GM12801 (cell line): Measurements from ENCODE around the gene WARS2.

Experiments
- TF ChIP-seq, protein P1 (sequence below): IDR thresholded peaks from one replicate; pipeline ENCODE4 v1.5.1; 2011; ENCODE audit warnings: control low read depth; ENCODE audit not compliant: insufficient read length; ENCODE audit errors: extremely low read depth

WARS2 gene

DNA sequence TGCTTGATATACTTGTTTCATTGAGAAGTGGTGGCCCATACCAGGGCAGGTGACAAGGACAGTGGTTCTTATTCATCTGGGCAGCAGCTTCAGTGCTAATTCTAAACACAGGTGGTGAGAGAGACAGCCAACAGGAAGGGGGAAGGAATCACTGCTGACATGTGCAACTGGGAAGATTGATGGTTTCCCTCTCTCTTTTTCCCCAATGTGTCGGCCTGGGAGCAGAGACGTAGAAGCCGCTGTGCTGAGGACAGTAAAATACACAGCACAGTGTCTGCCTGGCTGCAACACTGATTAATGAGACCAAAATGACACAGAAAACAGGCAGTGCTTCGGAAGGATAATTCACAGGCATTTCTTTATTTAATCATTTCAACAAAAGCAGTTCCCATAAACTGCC, 48.8 kb downstream of the WARS2 start:
- TF ChIP-seq, protein P1, sequence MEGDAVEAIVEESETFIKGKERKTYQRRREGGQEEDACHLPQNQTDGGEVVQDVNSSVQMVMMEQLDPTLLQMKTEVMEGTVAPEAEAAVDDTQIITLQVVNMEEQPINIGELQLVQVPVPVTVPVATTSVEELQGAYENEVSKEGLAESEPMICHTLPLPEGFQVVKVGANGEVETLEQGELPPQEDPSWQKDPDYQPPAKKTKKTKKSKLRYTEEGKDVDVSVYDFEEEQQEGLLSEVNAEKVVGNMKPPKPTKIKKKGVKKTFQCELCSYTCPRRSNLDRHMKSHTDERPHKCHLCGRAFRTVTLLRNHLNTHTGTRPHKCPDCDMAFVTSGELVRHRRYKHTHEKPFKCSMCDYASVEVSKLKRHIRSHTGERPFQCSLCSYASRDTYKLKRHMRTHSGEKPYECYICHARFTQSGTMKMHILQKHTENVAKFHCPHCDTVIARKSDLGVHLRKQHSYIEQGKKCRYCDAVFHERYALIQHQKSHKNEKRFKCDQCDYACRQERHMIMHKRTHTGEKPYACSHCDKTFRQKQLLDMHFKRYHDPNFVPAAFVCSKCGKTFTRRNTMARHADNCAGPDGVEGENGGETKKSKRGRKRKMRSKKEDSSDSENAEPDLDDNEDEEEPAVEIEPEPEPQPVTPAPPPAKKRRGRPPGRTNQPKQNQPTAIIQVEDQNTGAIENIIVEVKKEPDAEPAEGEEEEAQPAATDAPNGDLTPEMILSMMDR: no peak

DNA sequence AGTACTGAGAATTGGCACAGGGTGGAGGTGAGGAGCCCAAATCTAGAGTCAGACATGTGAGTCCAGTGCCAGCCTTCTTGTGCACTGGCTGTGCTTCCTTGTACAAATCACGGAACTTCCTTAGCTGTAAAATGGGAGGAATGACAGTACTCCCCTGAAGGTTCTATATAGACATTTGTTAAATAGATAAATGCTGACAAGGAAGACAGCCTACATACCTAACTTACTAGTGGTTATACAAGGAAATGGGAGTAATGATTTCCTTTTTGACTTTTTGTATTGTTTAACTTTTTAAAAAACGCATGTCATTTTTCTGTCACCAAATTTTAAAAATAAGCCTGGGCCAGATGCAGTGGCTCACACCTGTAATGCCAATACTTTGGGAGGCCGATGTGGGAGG, 50.2 kb downstream of the WARS2 start:
- TF ChIP-seq, protein P1: no peak

DNA sequence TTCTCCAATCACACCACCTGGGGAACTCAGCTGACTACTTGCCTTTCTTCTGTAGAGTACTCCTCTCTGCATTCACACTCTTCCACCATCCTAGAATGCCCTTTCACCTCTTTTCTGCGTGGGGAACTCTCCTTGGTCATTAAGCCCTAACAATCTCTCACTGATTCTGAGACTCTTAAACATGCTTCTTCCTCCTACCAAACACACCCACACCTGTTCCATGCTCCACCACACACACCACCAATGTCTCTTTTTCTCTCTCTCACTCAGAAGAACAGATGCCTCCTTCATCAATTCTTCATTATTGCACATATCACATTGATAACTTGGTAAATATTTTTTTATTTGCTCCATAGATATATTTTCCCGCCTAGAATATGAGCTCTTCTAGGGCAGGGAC, 53.6 kb downstream of the WARS2 start:
- TF ChIP-seq, protein P1: no peak

DNA sequence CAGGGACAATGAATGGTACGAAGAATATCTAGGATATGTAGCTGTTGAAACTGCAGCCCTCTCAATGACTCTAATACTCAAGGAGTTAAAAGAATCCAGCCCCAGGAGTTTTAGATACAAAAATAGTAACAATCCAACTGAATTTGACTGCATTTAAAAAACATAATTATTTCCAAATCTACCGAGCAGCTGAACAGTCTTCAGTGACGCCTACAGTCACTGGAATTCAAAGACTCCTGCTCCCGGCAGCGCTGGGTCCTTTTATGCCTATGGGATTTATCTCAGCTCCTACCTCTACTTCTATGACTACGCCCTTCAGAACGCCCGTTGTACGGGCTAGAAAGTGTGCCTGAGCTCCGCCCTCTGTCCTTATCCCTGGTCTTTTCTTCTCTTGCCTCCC, 55.7 kb downstream of the WARS2 start:
- TF ChIP-seq, protein P1: no peak

DNA sequence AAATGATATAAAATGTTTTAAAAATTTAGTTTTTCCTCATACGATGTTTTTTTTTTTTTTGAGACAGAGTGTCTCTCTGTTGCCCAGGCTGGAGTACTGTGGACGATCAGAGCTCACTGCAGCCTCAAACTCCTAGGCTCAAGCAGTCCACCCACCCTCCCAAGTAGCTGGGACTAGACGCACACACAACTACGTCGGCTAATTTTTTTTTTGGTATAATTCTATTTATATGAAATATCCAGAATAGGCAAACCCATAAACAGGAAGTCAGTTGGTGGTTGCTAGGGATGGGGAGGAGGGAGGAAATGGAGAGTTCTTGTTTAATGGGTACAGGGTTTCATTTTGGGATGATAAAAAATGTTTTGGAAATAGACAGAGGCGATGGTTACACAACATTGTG, 56.5 kb downstream of the WARS2 start:
- TF ChIP-seq, protein P1: no peak

DNA sequence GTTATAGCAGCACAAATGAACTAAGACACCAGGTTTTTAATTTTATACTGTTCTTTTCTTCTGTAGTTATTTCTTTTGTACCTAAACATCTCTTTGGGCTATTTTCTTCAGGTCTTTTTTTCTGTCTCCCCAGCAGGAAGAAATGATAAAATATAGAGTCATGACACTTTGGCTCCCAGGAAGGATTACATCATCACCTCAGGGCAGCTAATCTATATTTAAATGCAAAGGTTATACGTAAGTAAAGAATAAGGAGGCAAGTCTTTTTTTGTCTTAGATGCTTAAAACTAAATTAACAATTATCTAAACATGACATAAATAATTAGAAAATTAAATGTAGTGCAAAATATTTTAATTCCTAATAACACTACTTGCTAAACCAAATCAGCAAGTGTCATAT, 57.0 kb downstream of the WARS2 start:
- TF ChIP-seq, protein P1: no peak

DNA sequence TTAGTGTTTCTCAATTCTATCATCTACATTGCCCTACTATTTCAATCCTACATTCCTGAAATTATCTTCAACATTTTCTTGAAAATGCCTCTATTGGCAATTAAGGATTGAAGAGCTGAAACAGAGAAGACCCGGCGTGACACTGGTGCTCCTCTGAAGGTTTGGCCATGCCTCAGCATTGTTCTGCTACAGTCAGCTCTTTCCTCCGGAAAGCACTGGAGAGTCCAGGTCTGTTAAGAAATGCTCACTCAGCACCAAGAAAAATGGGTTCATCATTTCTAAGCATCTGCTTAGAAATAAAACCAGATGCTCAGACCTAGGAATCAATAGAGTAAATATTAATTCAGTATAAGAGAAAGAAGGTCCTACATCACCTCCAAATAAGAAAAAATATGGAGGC, 58.8 kb downstream of the WARS2 start:
- TF ChIP-seq, protein P1: no peak

DNA sequence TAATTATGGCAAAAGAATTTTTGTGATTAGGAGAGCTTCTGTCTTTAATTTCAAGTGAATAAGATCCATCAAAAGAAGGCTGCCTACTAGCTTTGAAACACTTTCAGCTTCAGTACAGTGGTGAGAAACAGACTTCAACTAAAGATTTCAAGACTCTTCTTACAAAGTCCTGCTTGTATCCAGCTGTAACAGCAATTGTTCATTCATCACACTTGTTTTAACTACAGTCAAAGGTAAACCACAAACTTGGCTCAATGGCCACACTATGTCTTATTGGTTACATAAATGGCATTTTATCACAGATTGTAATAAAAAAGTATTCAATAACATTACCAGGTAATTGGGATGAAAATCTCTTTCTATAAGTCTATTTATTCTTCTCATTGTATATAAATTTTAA, 59.2 kb downstream of the WARS2 start:
- TF ChIP-seq, protein P1: no peak
